Astrocyte of the spinal cord (primary cell): ENCODE results near the gene GNGT1.
A peak's percentile ranks its signal among the peaks of the same experiment; 100 is the strongest.
"Not testable (repeated sequence)": the region's sequence is repeated elsewhere in the genome, so short reads cannot be mapped to it uniquely, and the experiment has no call there.

Experiments used
- DNase-seq: peaks from one replicate; pipeline ENCODE4 v3.0.0; 2011; ENCODE audit warnings: low read depth, low spot score
- H3K4me3 ChIP-seq: 2 replicates; pipeline ENCODE4 v1.5.1; 2011; ENCODE audit warnings: low read depth, mild to moderate bottlenecking, low read length, moderate library complexity
- CTCF ChIP-seq: IDR thresholded peaks from 2 replicates; pipeline ENCODE4 v1.5.1; 2012; ENCODE audit warnings: low read depth, mild to moderate bottlenecking, low read length, inconsistent platforms
- in situ Hi-C: cut with HindIII; loops from 2 replicates; pipeline ENCODE4 v1.10.0; 2017; ENCODE audit warnings: low sequenced_read_pairs

GNGT1 gene

GRCh38 chr7:93895859-93896600, 10.3 kb upstream of the GNGT1 start:
- H3K4me3 ChIP-seq, result no peak overlapping the region
- no peak for TF ChIP-seq CTCF
- in situ Hi-C loops, result no loop called here
- DNase-seq, result no peak

GRCh38 chr7:93897680-93898079, 8.7 kb upstream of the GNGT1 start:
- DNase-seq, result no peak
- H3K4me3 ChIP-seq, result no peak overlapping the region
- TF ChIP-seq CTCF, result no peak
- in situ Hi-C loops, result no loop called here

GRCh38 chr7:93902777-93903423, 3.5 kb upstream of the GNGT1 start:
- peak; percentile 70 for DNase-seq
- no peak overlapping the region for H3K4me3 ChIP-seq
- peak; percentile 83 for TF ChIP-seq CTCF
- in situ Hi-C loops, result no loop called here

- no peak for TF ChIP-seq CTCF
- peak; percentile 52 for DNase-seq
- no peak overlapping the region for H3K4me3 ChIP-seq
- in situ Hi-C loops, result no loop called here
Measured at GRCh38 chr7:93910076-93910994, 4.0 kb downstream of the GNGT1 start.

- DNase-seq, in situ Hi-C loops: not testable (repeated sequence)
Measured at GRCh38 chr7:93911242-93911641, 4.9 kb downstream of the GNGT1 start.

GRCh38 chr7:93911661-93912060, 5.3 kb downstream of the GNGT1 start:
- in situ Hi-C loops, H3K4me3 ChIP-seq, DNase-seq: not testable (repeated sequence)

More at GRCh38 chr7:93911242-93911641, 4.9 kb downstream of the GNGT1 start:
- H3K4me3 ChIP-seq, result not testable (repeated sequence)

GRCh38 chr7:93913197-93913596, 6.8 kb downstream of the GNGT1 start:
- TF ChIP-seq CTCF, result no peak
- DNase-seq, result no peak
- in situ Hi-C loops, result no loop called here
- H3K4me3 ChIP-seq, result no peak overlapping the region
